Measurements from ENCODE around the gene PLCH1. TPM values are rescaled to one million over a fixed set of nuclear protein-coding genes. Genes with fewer than 3 reads are reported as not detected.
"Not testable (repeated sequence)": the region's sequence is repeated elsewhere in the genome, so short reads cannot be mapped to it uniquely, and the experiment has no call there.

PLCH1 gene
- polyA plus RNA-seq, 1 experiment = 0.06 TPM

- Histone ChIP-seq H3K4me3 (ENCODE audit: low read depth, low read length) (no peak overlapping the region), H3K36me3 (ENCODE audit: control insufficient read depth, insufficient read depth, low read length) (no peaks in the 10 kb centered on the region), H3K27me3 (ENCODE audit: control insufficient read depth, insufficient read depth, low read length) (no peaks in the 10 kb centered on the region)
- DNase-seq (ENCODE audit: low read depth) = no peak
- CTCF ChIA-PET = no interaction called here
- no peak for TF ChIP-seq CTCF (IDR thresholded peaks at IDR 0.05; ENCODE audit: insufficient read depth, low read depth, low read length)
- POLR2A ChIA-PET = no interaction called here
Observed at GRCh38 chr3:155643581-155644165, 101.2 kb downstream of the PLCH1 start.

- Histone ChIP-seq H3K27me3 (ENCODE audit: control insufficient read depth, insufficient read depth, low read length) (no peaks in the 10 kb centered on the region), H3K4me3 (ENCODE audit: low read depth, low read length) (no peak overlapping the region), H3K36me3 (ENCODE audit: control insufficient read depth, insufficient read depth, low read length) (no peaks in the 10 kb centered on the region)
- no peak for TF ChIP-seq CTCF (IDR thresholded peaks at IDR 0.05; ENCODE audit: insufficient read depth, low read depth, low read length)
- ChIA-PET CTCF (interaction anchor here (0.6 kb wide), 1 partner anchor 14 kb away, joined by 4 read pairs; no protein-coding TSS in a partner anchor), POLR2A (no interaction called here)
- no peak for DNase-seq (ENCODE audit: low read depth)
Observed at GRCh38 chr3:155641956-155642355, 102.9 kb downstream of the PLCH1 start.

- Histone ChIP-seq H3K36me3 (ENCODE audit: control insufficient read depth, insufficient read depth, low read length) (no peaks in the 10 kb centered on the region), H3K4me3 (ENCODE audit: low read depth, low read length) (no peak overlapping the region), H3K27me3 (ENCODE audit: control insufficient read depth, insufficient read depth, low read length) (no peaks in the 10 kb centered on the region)
- POLR2A ChIA-PET = no interaction called here
- CTCF ChIA-PET = no interaction called here
- TF ChIP-seq CTCF (IDR thresholded peaks at IDR 0.05; ENCODE audit: insufficient read depth, low read depth, low read length) = no peak
- no peak for DNase-seq (ENCODE audit: low read depth)
Observed at GRCh38 chr3:155640098-155640497, 104.8 kb downstream of the PLCH1 start.

- H3K4me3 ChIP-seq (ENCODE audit: low read depth, low read length) = no peak overlapping the region
- H3K27me3 ChIP-seq (ENCODE audit: control insufficient read depth, insufficient read depth, low read length) = no peaks in the 10 kb centered on the region
- no peak for DNase-seq (ENCODE audit: low read depth)
- ChIA-PET CTCF (no interaction called here), POLR2A (no interaction called here)
- no peaks in the 10 kb centered on the region for H3K36me3 ChIP-seq (ENCODE audit: control insufficient read depth, insufficient read depth, low read length)
- TF ChIP-seq CTCF (IDR thresholded peaks at IDR 0.05; ENCODE audit: insufficient read depth, low read depth, low read length) = no peak
Observed at GRCh38 chr3:155639462-155640055, 105.3 kb downstream of the PLCH1 start.

GRCh38 chr3:155638461-155638860 lies 106.4 kb downstream of the PLCH1 start:
- H3K36me3 ChIP-seq (ENCODE audit: control insufficient read depth, insufficient read depth, low read length); H3K4me3 ChIP-seq (ENCODE audit: low read depth, low read length); POLR2A ChIA-PET; DNase-seq (ENCODE audit: low read depth); H3K27me3 ChIP-seq (ENCODE audit: control insufficient read depth, insufficient read depth, low read length): not testable (repeated sequence)
- CTCF ChIA-PET = interaction anchor here (1.1 kb wide), 1 partner anchor 26 kb away, joined by 3 read pairs; no protein-coding TSS in a partner anchor

- no peak for DNase-seq (ENCODE audit: low read depth)
- ChIA-PET CTCF (interaction anchor here (1.1 kb wide), 1 partner anchor 27 kb away, joined by 3 read pairs; no protein-coding TSS in a partner anchor), POLR2A (no interaction called here)
- no peaks in the 10 kb centered on the region for H3K36me3 ChIP-seq (ENCODE audit: control insufficient read depth, insufficient read depth, low read length)
- H3K4me3 ChIP-seq (ENCODE audit: low read depth, low read length) = no peak overlapping the region
- no peak for TF ChIP-seq CTCF (IDR thresholded peaks at IDR 0.05; ENCODE audit: insufficient read depth, low read depth, low read length)
- no peaks in the 10 kb centered on the region for H3K27me3 ChIP-seq (ENCODE audit: control insufficient read depth, insufficient read depth, low read length)
Observed at GRCh38 chr3:155637567-155637966, 107.3 kb downstream of the PLCH1 start.

Data from BJ (cell line).